HG03460 (cell line): ENCODE results near the gene NPAS4.
"Not testable (repeated sequence)": the region's sequence is repeated elsewhere in the genome, so short reads cannot be mapped to it uniquely, and the experiment has no call there.

Experiments used
- ATAC-seq: cut with Tn5 transposase; IDR thresholded peaks from one replicate; pipeline ENCODE4 v1.9.1; 2021; ENCODE audit not compliant: unreplicated experiment

Gene NPAS4

DNA sequence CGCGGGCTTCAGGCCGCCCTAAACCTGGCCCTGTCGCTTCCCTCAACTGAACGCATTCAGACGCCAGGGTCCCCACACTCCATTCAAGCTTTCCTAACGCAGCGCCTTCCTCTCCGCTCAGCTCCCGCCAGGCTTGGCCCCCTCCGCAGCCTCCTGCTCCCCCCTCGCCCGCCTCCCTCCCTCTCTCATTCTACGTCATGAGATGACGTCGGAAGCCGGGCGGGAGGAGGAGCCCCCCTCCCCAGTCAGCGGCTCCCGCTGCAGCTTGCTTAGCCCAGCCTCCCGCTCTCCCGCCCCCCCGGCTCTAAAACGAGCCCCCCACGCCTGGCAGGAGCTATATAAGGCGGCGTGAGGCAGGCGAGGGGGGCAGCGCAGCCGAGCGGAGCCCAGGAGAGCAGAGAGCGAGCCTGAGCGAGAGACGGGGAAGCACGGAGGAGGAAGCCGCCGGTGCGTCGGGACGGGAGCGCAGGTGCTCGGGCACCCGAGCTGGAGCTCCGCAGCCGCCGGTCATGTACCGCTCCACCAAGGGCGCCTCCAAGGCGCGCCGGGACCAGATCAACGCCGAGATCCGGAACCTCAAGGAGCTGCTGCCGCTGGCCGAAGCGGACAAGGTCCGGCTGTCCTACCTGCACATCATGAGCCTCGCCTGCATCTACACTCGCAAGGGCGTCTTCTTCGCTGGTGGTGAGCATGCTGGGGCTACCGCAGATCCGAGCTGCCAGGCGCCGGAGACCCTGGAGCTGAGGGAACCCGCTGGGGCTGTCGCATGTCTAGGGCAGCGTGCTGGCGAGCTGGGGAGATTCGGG lies at the start of gene NPAS4:
Gene NPAS4 (plus strand): TSS at position 365 of the 806 bp plus-strand sequence. CDS start 145 bp downstream, at position 510.
- ATAC-seq = no peak

GRCh38 chr11:66371627-66372415 lies 49.0 kb upstream of the NPAS4 start, which contains the start of gene SLC29A2:
TSS of gene SLC29A2 (minus strand) at chr11:66371760. CDS start at chr11:66371591, 169 bp downstream.
- ATAC-seq = peak; percentile 63

GRCh38 chr11:66373265-66373664 lies 47.6 kb upstream of the NPAS4 start:
- ATAC-seq = no peak

- not testable (repeated sequence) for ATAC-seq
Observed at GRCh38 chr11:66373690-66374287, 47.0 kb upstream of the NPAS4 start.

- not testable (repeated sequence) for ATAC-seq
Observed at GRCh38 chr11:66380264-66380663, 40.6 kb upstream of the NPAS4 start.

GRCh38 chr11:66384316-66384715 lies 36.5 kb upstream of the NPAS4 start:
- not testable (repeated sequence) for ATAC-seq

DNA sequence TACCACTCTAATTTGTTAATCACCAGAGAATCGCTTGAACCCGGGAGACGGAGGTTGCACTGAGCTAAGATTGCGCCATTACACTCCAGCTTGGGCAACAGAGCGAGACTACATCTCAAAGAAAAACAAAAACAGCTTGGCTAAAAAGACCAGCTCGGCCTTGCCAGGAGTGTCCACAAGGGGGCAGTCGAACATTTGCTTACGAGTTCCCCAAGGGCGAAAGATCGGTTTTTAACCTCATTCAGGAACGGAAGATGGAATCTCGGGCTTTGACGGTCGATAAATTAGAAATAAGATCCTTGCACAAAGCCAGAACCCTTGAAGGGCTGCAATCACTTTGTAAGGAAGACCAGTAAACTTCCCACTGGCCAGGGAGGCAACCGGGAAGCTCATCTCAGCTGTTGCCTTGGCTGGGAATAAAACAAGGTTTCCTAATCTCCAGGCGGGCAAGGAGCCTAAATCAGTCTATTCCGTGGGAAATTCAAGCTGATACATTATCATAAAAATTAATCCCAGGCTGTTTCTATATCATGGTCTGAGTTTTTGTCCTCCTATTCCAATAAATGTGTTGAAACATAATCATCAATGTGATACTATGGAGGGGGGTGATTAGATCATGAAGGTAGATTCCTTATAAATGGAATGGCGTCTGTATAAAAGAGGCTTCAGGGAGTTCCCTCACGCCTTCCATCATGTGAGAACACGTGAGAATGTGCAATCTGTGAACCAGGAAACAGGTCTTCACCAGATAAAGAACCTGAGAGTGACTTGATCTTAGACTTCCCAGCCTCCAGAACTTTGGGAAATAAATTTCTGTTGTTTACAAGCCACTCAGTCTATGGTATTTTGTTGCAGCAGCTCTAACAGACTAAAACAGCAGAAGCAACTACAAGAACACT lies 34.4 kb upstream of the NPAS4 start:
- ATAC-seq = no peak

DNA sequence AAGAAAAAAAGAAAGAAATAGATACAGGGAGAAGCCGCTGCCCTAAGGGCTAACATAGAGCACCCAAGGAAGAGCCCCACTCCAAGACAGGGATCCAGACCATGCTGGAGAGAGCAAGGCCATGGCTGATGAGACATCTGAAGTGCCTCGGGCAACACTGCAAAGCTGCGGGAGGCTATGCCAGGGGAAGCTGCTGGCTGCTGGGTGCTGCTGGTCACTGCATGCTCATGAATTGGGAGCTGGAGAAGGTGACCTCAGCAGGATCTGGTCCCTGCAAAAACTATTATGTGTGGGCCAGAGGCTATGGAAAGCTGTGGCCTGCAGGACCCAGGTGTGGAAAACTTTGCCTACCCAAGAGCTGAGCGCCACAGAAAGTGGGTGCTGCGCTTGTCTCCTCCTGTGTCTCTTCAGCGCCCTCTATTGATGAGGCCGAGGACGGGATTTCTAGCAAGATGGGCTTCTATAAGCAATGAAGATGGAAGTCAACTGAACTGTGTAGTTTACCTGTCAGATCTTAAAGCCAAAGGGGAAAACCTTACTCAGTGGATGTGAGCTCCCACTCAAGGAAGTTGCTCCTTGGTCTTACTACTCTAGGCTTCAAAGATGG lies 32.0 kb upstream of the NPAS4 start:
- ATAC-seq = no peak

DNA sequence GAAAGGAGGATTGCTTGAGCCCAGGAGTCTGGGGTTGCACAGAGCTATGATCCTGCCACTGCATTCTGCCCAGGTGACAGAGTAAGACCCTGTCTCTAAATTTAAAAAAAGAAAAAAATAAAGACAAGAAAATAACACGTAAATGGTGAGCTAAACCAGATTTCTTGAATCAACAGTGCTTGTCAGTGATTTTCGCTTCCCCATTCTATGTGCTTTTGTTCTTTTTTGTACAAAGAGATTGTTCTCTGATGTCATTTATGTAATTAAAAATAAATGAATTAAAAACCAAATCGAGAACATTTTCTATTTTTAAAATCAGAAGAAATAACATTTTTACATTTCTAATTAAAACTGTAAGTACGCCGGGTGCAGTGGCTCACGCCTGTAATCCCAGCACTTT lies 29.5 kb upstream of the NPAS4 start:
- no peak for ATAC-seq

DNA sequence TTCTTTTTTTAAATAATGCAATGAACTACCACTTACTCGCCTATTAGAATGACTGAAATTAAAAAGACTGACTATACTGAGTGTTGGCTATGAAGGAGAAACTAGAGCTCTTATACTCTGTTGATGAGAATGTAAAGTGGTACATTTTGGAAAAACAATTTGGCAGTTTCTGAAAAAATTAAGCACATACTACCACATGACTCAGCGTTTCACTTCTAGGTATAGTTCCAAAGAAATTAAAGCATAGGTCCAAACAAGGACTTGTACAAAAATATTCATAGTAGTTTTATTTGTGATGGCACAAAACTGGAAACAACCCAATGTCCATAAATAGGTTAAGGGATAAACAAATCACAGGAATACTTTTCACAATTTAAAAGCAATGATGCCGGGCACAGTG lies 26.9 kb upstream of the NPAS4 start:
- ATAC-seq = no peak

DNA sequence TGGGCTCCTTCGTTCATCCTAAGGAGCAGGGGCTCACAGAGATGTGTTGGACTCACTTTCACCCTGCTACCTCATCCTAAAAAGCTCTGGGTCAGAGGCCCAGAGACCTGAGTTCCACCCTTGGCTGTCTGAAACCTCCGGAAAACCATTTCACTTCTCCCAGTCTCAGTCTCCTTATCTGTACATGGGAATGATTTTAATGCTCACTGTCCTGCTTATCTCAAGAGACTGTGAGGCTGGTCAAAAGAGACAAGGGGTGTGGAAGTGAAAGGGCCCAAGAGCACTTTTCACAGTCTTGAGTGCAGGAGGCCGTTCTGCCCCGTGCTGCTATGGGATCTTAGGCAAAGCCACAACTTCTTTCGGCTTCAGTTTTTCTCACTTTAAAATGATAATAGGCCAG lies 13.2 kb upstream of the NPAS4 start:
- no peak for ATAC-seq

- ATAC-seq = peak; percentile 52
Observed at GRCh38 chr11:66408488-66409214, 12.2 kb upstream of the NPAS4 start.

DNA sequence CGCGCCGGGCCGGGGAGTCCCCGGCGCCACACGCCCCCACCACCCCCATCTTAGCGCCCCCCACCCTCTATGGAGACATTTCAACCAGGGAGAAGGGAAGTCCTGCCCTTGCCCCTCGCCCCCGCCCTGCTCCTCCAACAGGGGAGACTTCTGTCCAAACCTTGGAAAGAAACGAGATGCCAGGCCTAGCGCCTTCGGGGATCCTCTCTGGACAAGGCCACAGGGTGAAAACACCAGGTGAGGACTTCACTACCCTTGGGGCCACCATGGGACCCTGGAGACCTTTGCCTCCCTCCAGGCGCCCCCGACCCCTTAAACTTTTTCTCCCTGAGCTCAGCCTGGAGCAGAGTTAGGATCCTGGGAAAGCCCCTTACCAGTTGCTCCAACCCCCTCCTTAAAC lies 11.6 kb upstream of the NPAS4 start:
- ATAC-seq = no peak

DNA sequence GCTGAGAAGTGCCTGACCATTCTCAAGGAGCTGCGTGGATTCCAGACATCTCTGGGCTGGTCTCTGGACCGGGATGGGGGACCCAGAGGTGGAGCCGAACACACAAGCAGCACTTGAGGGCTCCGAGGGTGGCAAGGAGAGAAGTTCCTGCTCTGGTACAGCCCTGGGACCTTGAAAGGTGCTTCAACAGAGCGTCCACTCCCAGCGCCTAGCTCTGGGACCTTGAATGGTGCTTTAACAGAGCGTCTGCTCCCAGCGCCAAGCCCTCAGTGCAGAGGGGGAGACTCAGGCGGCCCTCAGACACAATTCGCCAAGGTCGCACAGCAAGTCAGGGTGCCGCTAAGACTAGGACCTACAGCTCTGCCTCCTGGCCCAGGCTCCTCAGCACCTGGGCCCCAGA lies 10.6 kb upstream of the NPAS4 start:
- ATAC-seq = no peak

GRCh38 chr11:66411323-66411722 lies 9.5 kb upstream of the NPAS4 start:
- no peak for ATAC-seq

- no peak for ATAC-seq
Observed at GRCh38 chr11:66412110-66412509, 8.7 kb upstream of the NPAS4 start.

DNA sequence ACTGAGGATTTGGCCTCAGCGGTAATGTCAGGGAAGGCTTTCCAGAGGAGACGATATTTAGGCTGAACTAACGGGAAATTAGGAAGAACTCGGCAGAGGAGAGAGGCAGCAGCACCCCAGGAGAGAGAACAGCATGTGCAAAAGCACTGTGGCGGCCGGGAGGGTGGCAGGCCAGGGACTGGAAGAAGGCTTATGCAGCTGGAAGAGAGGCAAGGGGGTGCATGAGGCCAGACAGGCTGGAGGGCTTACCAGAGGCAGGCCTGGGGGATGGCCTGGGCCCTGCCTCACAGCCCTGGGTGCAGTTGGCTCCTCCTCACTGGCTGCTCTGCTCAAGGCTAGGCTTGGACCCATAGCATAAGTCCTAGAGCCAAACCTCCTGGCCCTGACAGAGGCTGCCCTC lies 7.7 kb upstream of the NPAS4 start:
- no peak for ATAC-seq

- no peak for ATAC-seq
Observed at GRCh38 chr11:66414120-66414934, 6.5 kb upstream of the NPAS4 start.

DNA sequence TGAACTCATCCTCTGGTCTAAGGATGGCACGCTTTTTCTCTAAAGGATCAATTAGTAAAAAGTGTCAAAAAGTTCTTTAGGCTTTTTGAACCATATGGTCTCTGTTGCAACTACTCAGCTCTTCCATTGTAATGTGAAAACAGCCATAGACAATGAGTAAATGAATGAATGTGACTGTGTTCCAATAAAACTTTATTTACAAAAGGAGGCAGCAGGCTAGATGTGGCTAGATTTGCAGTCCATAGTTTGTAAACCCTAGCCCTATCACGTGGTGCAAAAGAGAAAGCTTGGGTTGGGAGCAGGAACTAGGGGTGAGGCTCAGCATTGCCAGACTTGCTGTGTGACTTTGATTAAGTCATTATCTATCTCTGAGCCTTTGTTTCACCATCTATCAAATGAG lies 5.4 kb upstream of the NPAS4 start:
- ATAC-seq = no peak
